Activated CD8-positive, alpha-beta memory T cell treated with anti-CD3 and anti-CD28 coated beads, Interleukin-2, amount 50 U/mL, for 1 hour (primary cell): ENCODE data around the gene PSMD12.
"Not testable (repeated sequence)": the region's sequence is repeated elsewhere in the genome, so short reads cannot be mapped to it uniquely, and the experiment has no call there.

Source experiments
- DNase-seq: peaks from one replicate; pipeline ENCODE4 v3.0.0-alpha.2; 2020; ENCODE audit errors: extremely low read depth

Gene PSMD12

GRCh38 chr17:67358612-67359011 lies 7.8 kb downstream of the PSMD12 start:
- no peak for DNase-seq

GRCh38 chr17:67353929-67354574 lies 12.3 kb downstream of the PSMD12 start:
- DNase-seq = no peak

GRCh38 chr17:67353161-67353560 lies 13.2 kb downstream of the PSMD12 start:
- DNase-seq = no peak

GRCh38 chr17:67349420-67349819 lies 17.0 kb downstream of the PSMD12 start:
- DNase-seq = no peak

GRCh38 chr17:67347826-67348225 lies 18.6 kb downstream of the PSMD12 start:
- no peak for DNase-seq

GRCh38 chr17:67343237-67343636 lies 23.1 kb downstream of the PSMD12 start:
- DNase-seq = no peak

GRCh38 chr17:67338353-67338752 lies 28.0 kb downstream of the PSMD12 start:
- not testable (repeated sequence) for DNase-seq

- DNase-seq = no peak
These were observed 29.5 kb downstream of the PSMD12 start for GRCh38 chr17:67336859-67337258.

- DNase-seq = no peak
These were observed 31.0 kb downstream of the PSMD12 start for GRCh38 chr17:67335245-67335835.

GRCh38 chr17:67332162-67332508 lies 34.2 kb downstream of the PSMD12 start:
- not testable (repeated sequence) for DNase-seq

- not testable (repeated sequence) for DNase-seq
These were observed 34.8 kb downstream of the PSMD12 start for GRCh38 chr17:67331381-67332161.

- no peak for DNase-seq
These were observed 38.4 kb downstream of the PSMD12 start for GRCh38 chr17:67328026-67328425.

GRCh38 chr17:67326959-67327745 lies 39.2 kb downstream of the PSMD12 start:
- not testable (repeated sequence) for DNase-seq

GRCh38 chr17:67326440-67326839 lies 39.9 kb downstream of the PSMD12 start:
- no peak for DNase-seq

GRCh38 chr17:67324330-67324729 lies 42.0 kb downstream of the PSMD12 start:
- no peak for DNase-seq

- no peak for DNase-seq
These were observed 42.9 kb downstream of the PSMD12 start for GRCh38 chr17:67323445-67323844.

- DNase-seq = no peak
These were observed 44.2 kb downstream of the PSMD12 start for GRCh38 chr17:67322042-67322787.

- not testable (repeated sequence) for DNase-seq
These were observed 44.9 kb downstream of the PSMD12 start for GRCh38 chr17:67321486-67321885.

- no peak for DNase-seq
These were observed 49.6 kb downstream of the PSMD12 start for GRCh38 chr17:67316781-67317180.

- DNase-seq = no peak
These were observed 50.5 kb downstream of the PSMD12 start for GRCh38 chr17:67315865-67316264.

- no peak for DNase-seq
These were observed 54.1 kb downstream of the PSMD12 start for GRCh38 chr17:67312265-67312664.
